Hepatocyte (in vitro differentiated cells): ENCODE data around the gene EXOC6B. TPM values are rescaled to one million over a fixed set of nuclear protein-coding genes. Genes with fewer than 3 reads are reported as not detected.
A peak's percentile ranks its signal among the peaks of the same experiment; 100 is the strongest.

Experiments used
- DNase-seq: peaks from one replicate; pipeline ENCODE4 v3.0.0-alpha.2; 2016; ENCODE audit warnings: low spot score
- H2AFZ ChIP-seq: fragments of 200-600 bp; sonication (generic); 2 replicates; pipeline ENCODE4 v1.6.0; 2016; ENCODE audit warnings: antibody characterized with exemption, mild to moderate bottlenecking
- H3K27ac ChIP-seq: fragments of 200-600 bp; sonication (generic); 2 replicates; pipeline ENCODE4 v1.5.1; 2016; ENCODE audit warnings: mild to moderate bottlenecking
- H3K27me3 ChIP-seq: fragments of 200-600 bp; sonication (generic); 2 replicates; pipeline ENCODE4 v1.6.1; 2016
- H3K36me3 ChIP-seq: fragments of 200-600 bp; sonication (generic); replicated peaks from 2 replicates; pipeline ENCODE4 v1.5.1; 2016; ENCODE audit warnings: low read depth; ENCODE audit not compliant: insufficient read depth
- H3K4me1 ChIP-seq: fragments of 200-600 bp; sonication (generic); 2 replicates; pipeline ENCODE4 v1.5.1; 2016; ENCODE audit warnings: mild to moderate bottlenecking, moderate library complexity; ENCODE audit not compliant: insufficient read depth
- H3K4me2 ChIP-seq: fragments of 200-600 bp; sonication (generic); 2 replicates; pipeline ENCODE4 v1.6.0; 2016
- H3K4me3 ChIP-seq: fragments of 200-600 bp; sonication (generic); 2 replicates; pipeline ENCODE4 v1.5.1; 2016; ENCODE audit warnings: mild to moderate bottlenecking
- H3K79me2 ChIP-seq: fragments of 200-600 bp; sonication (generic); 2 replicates; pipeline ENCODE4 v1.6.0; 2017; ENCODE audit warnings: mild to moderate bottlenecking
- H3K9me2 ChIP-seq: fragments of 200-600 bp; sonication (generic); replicated peaks from 2 replicates; pipeline ENCODE4 v1.6.0; 2017; ENCODE audit warnings: mild to moderate bottlenecking; ENCODE audit not compliant: insufficient read depth
- H3K9me3 ChIP-seq: fragments of 200-600 bp; sonication (generic); 2 replicates; pipeline ENCODE4 v1.5.1; 2016; ENCODE audit warnings: low read depth, mild to moderate bottlenecking
- H4K20me1 ChIP-seq: fragments of 200-600 bp; sonication (generic); 2 replicates; pipeline ENCODE4 v1.6.0; 2016; ENCODE audit warnings: mild to moderate bottlenecking; ENCODE audit not compliant: insufficient read depth, poor library complexity, severe bottlenecking
- EZH2 ChIP-seq: fragments of 200-600 bp; sonication (generic); IDR thresholded peaks from 2 replicates; pipeline ENCODE4 v1.6.1; 2016; ENCODE audit warnings: antibody characterized with exemption, mild to moderate bottlenecking, borderline replicate concordance
- EZH2phosphoT487 ChIP-seq: fragments of 200-600 bp; sonication (generic); IDR thresholded peaks from one replicate; pipeline ENCODE4 v1.6.1; 2018; ENCODE audit warnings: antibody characterized with exemption, mild to moderate bottlenecking, low read depth, moderate library complexity; ENCODE audit not compliant: unreplicated experiment, severe bottlenecking
- WGBS: methylation state at CpG from one replicate; pipeline ENCODE4 v1.1.6; 2016; ENCODE audit warnings: low lambda C conversion rate; ENCODE audit errors: missing lambda C conversion rate; 5-methylcytosine and 5-hydroxymethylcytosine counted together
- polyA plus RNA-seq: library from polyadenylated mRNA; unstranded; fragments of >200 nt; fragmentation: Nextera tagmentation; extraction: Ambion mirVana; gene quantifications from 2 replicates; pipeline ENCODE4 v1.2.1, GENCODE V29; 2016
- total RNA-seq: library from RNA; depleted of rRNA; stranded (reverse); fragments of >200 nt; gene quantifications from 2 replicates; pipeline ENCODE4 v1.2.3, GENCODE V29; 2014
- TF ChIP-seq, protein P1 (sequence below): fragments of 200-600 bp; sonication (generic); IDR thresholded peaks from 2 replicates; pipeline ENCODE4 v1.5.1; 2016; ENCODE audit warnings: antibody characterized with exemption, mild to moderate bottlenecking; ENCODE audit not compliant: poor library complexity

Gene EXOC6B
- total and polyA plus RNA-seq, 2 experiments from 2014 or later = 11.8 to 36.2 TPM

DNA sequence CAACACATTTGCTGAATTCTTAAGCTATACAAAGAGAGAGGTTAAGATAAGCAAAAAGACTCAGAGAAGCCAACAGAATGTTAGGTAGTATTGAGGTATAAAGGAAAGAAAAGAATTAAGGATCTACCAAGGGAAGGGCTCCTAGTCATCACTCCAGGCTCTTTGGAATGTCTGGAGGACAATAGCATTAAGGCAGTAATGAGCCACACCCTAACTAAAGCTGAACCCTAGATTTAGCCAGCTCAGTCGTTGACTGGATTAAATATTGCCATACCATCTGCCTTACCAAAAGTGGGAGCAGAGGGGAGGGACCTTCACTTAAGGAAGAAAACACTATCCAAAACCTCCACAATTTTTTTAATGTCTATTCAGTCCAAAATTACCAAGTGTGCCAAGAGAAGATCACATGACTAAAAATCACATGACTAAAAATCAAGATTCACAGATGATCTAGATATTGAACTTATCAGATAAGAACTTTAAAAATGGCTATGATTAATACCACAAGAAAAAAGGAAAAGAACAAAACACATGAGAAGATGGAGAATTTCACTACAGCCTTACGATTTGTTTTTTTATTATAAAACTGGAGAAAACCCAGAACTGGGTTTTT lies 59.7 kb downstream of the EXOC6B start:
- Histone ChIP-seq H3K9me3 (peaks cover 19% of the 10 kb centered on the region), H3K36me3 (no peaks in the 10 kb centered on the region), H3K4me3 (no peak overlapping the region), H3K9me2 (no peaks in the 10 kb centered on the region), H4K20me1 (no peaks in the 10 kb centered on the region), H3K27ac (no peak overlapping the region), H3K4me2 (no peak overlapping the region), H2AFZ (no peak overlapping the region), H3K27me3 (no peaks in the 10 kb centered on the region), H3K79me2 (peaks cover 15% of the 10 kb centered on the region), H3K4me1 (no peaks in the 10 kb centered on the region)
- WGBS = 79% methylated on average over 2 of the region's 2 CpGs
- DNase-seq = no peak
- TF ChIP-seq EZH2phosphoT487 = no peak

DNA sequence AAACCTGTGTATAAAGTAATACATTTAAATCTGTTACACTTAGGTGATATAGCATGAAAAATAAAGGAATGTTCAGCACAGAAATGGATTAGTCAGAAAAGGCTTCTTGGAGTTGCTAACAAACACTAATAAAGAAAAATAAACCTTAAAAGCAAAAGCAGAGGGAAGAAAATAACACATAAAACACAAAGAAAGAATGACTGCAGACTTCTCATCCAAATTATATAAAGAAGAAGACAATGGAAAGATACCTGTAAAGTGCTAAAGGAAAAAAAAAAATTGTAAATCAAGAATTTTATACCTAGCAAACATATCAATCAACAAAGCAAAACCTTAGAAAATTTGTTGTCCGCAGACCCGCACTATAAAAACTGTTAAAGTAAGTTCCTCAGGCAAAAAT lies 63.6 kb downstream of the EXOC6B start:
- Histone ChIP-seq H3K9me2 (no peaks in the 10 kb centered on the region), H3K36me3 (no peaks in the 10 kb centered on the region), H3K79me2 (peaks cover 7% of the 10 kb centered on the region), H3K9me3 (peaks cover 23% of the 10 kb centered on the region), H3K4me1 (peaks cover 7% of the 10 kb centered on the region), H2AFZ (no peak overlapping the region), H3K27ac (no peak overlapping the region), H4K20me1 (no peaks in the 10 kb centered on the region), H3K4me3 (no peak overlapping the region), H3K27me3 (no peaks in the 10 kb centered on the region), H3K4me2 (no peak overlapping the region)
- TF ChIP-seq EZH2 = no peak
- no peak for TF ChIP-seq EZH2phosphoT487
- TF ChIP-seq, protein P1, sequence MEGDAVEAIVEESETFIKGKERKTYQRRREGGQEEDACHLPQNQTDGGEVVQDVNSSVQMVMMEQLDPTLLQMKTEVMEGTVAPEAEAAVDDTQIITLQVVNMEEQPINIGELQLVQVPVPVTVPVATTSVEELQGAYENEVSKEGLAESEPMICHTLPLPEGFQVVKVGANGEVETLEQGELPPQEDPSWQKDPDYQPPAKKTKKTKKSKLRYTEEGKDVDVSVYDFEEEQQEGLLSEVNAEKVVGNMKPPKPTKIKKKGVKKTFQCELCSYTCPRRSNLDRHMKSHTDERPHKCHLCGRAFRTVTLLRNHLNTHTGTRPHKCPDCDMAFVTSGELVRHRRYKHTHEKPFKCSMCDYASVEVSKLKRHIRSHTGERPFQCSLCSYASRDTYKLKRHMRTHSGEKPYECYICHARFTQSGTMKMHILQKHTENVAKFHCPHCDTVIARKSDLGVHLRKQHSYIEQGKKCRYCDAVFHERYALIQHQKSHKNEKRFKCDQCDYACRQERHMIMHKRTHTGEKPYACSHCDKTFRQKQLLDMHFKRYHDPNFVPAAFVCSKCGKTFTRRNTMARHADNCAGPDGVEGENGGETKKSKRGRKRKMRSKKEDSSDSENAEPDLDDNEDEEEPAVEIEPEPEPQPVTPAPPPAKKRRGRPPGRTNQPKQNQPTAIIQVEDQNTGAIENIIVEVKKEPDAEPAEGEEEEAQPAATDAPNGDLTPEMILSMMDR = no peak
- DNase-seq = no peak
- 96% methylated on average over 2 of the region's 2 CpGs for WGBS

DNA sequence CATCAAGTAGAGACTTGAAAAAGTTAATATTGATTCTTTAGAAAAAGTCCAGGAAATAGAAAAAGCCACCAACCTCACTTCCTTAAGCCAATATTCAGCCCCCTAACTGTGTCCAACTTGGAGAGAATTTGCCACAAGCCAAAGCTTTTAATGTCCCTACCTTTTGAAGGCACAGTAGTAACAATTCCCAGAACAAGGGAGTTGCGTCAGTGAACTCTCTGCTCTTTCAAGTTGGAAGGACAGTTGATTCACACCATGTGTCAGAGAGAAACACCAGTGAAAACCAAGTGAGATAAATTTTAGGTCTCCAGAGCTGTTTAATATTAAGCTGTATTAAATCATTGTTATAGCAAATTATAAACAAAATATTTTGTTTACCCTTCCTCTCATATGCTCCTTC lies 66.1 kb downstream of the EXOC6B start:
- Histone ChIP-seq H3K9me3 (peaks cover 23% of the 10 kb centered on the region), H3K36me3 (no peaks in the 10 kb centered on the region), H3K9me2 (no peaks in the 10 kb centered on the region), H3K79me2 (peaks cover 3% of the 10 kb centered on the region), H3K4me2 (no peak overlapping the region), H2AFZ (no peak overlapping the region), H3K27ac (no peak overlapping the region), H3K4me1 (peaks cover 24% of the 10 kb centered on the region), H3K27me3 (no peaks in the 10 kb centered on the region), H3K4me3 (no peak overlapping the region), H4K20me1 (no peaks in the 10 kb centered on the region)
- DNase-seq = no peak
- TF ChIP-seq, protein P1 = no peak
- TF ChIP-seq EZH2phosphoT487 (no peak), EZH2 (no peak)
- WGBS = 88% methylated on average over 1 of the region's 1 CpG

- Histone ChIP-seq H4K20me1 (no peaks in the 10 kb centered on the region), H3K36me3 (no peaks in the 10 kb centered on the region), H3K27me3 (no peaks in the 10 kb centered on the region), H3K27ac (peak overlapping the region; percentile 74), H3K9me3 (peaks cover 10% of the 10 kb centered on the region), H3K79me2 (peaks cover 6% of the 10 kb centered on the region), H3K4me3 (no peak overlapping the region), H2AFZ (no peak overlapping the region), H3K4me2 (peak overlapping the region; percentile 62), H3K4me1 (peaks cover 29% of the 10 kb centered on the region), H3K9me2 (no peaks in the 10 kb centered on the region)
- 25% methylated on average over 3 of the region's 3 CpGs for WGBS
- DNase-seq = peak; percentile 81
- TF ChIP-seq EZH2phosphoT487 (no peak), EZH2 (no peak)
- TF ChIP-seq, protein P1 = no peak
Measured at GRCh38 chr2:72757177-72757775, 68.6 kb downstream of the EXOC6B start.
